PC-3 (cell line): Measurements from ENCODE around the gene UACA. TPM values are rescaled to one million over a fixed set of nuclear protein-coding genes. Genes with fewer than 3 reads are reported as not detected.
"Not testable (repeated sequence)": the region's sequence is repeated elsewhere in the genome, so short reads cannot be mapped to it uniquely, and the experiment has no call there.

Source experiments
- ATAC-seq: fragments of 200-7000 bp; cut with Tn5 transposase; 2 replicates; pipeline ENCODE4 v1.9.1; 2020; ENCODE audit warnings: mild to moderate bottlenecking, moderate library complexity
- BruUV-seq: library from RNA; stranded (reverse); fragments of 400-500 nt; replicated peaks from 2 replicates; lab custom pipeline; 2021; lab: Mats Ljungman, UMichigan
- CTCF ChIA-PET: fragments of 300-600 bp; sonication (Branson Sonifier 250); formaldehyde crosslinking; loops from one replicate; lab custom pipeline; 2022; ENCODE audit warnings: antibody characterized with exemption; lab: Charles Lee
- POLR2A ChIA-PET: fragments of 300-600 bp; sonication (Branson Sonifier 250); formaldehyde crosslinking; loops from one replicate; lab custom pipeline; 2022; ENCODE audit warnings: antibody characterized with exemption; ENCODE audit not compliant: unreplicated experiment; lab: Charles Lee
- DNase-seq: peaks from one replicate; pipeline ENCODE4 v3.0.0-alpha.2; 2015
- H2AFZ ChIP-seq: fragments of 300-600 bp; sonication (generic); 2 replicates; pipeline ENCODE4 v1.6.0; 2016; ENCODE audit warnings: antibody characterized with exemption, low read length
- H3F3A ChIP-seq: fragments of 300-600 bp; sonication (generic); one replicate; pipeline ENCODE4 v1.6.0; 2017; ENCODE audit warnings: antibody characterized with exemption, low read length, control low read depth, mild to moderate bottlenecking; ENCODE audit not compliant: unreplicated experiment
- H3K27ac ChIP-seq: fragments of 300-600 bp; sonication (generic); 2 replicates; pipeline ENCODE4 v1.5.1; 2016; ENCODE audit warnings: mild to moderate bottlenecking, low read length
- H3K27me3 ChIP-seq: fragments of 300-600 bp; sonication (generic); 2 replicates; pipeline ENCODE4 v1.6.1; 2016; ENCODE audit warnings: low read length, mixed read lengths
- H3K36me3 ChIP-seq: fragments of 300-600 bp; sonication (generic); 2 replicates; pipeline ENCODE4 v1.6.1; 2016; ENCODE audit warnings: low read depth, mixed run types, low read length, mixed read lengths
- H3K4me1 ChIP-seq: fragments of 300-600 bp; sonication (generic); 2 replicates; pipeline ENCODE4 v1.5.1; 2016; ENCODE audit warnings: low read length; ENCODE audit not compliant: insufficient read depth
- H3K4me2 ChIP-seq: fragments of 300-600 bp; sonication (generic); 2 replicates; pipeline ENCODE4 v1.6.0; 2016; ENCODE audit warnings: low read length
- H3K4me3 ChIP-seq: fragments of 300-600 bp; sonication (generic); 2 replicates; pipeline ENCODE4 v1.5.1; 2016; ENCODE audit warnings: mild to moderate bottlenecking, low read length, mixed read lengths
- H3K79me2 ChIP-seq: fragments of 300-600 bp; sonication (generic); 2 replicates; pipeline ENCODE4 v1.6.1; 2017; ENCODE audit warnings: low read length, mixed read lengths
- H3K9ac ChIP-seq: fragments of 300-600 bp; sonication (generic); 2 replicates; pipeline ENCODE4 v1.6.0; 2016; ENCODE audit warnings: mild to moderate bottlenecking, low read length
- H3K9me2 ChIP-seq: fragments of 300-600 bp; sonication (generic); replicated peaks from 2 replicates; pipeline ENCODE4 v1.6.1; 2016; ENCODE audit warnings: mixed run types, low read length, mixed read lengths
- H3K9me3 ChIP-seq: fragments of 300-600 bp; sonication (generic); 2 replicates; pipeline ENCODE4 v1.6.1; 2016; ENCODE audit warnings: low read length, mixed read lengths
- H4K20me1 ChIP-seq: fragments of 300-600 bp; sonication (generic); 2 replicates; pipeline ENCODE4 v1.6.1; 2016; ENCODE audit warnings: low read length, mixed read lengths
- EZH2 ChIP-seq: fragments of 300-600 bp; sonication (generic); IDR thresholded peaks from one replicate; pipeline ENCODE4 v1.6.1; 2017; ENCODE audit warnings: antibody characterized with exemption, mild to moderate bottlenecking, low read length; ENCODE audit not compliant: unreplicated experiment
- EZH2phosphoT487 ChIP-seq: fragments of 300-600 bp; sonication (generic); IDR thresholded peaks from 2 replicates; pipeline ENCODE4 v1.6.1; 2018; ENCODE audit warnings: mild to moderate bottlenecking, antibody characterized with exemption, low read length, borderline replicate concordance
- intact Hi-C: fragments of 100-400 bp; cut with micrococcal nuclease; formaldehyde crosslinking; loops from 2 replicates; pipeline ENCODE4 v1.9.0; 2023
- total RNA-seq: library from RNA; depleted of rRNA; stranded (reverse); fragments of >200 nt; gene quantifications from 2 replicates; pipeline ENCODE4 v1.2.3, GENCODE V29; 2014
- TF ChIP-seq, protein P1 (sequence below): fragments of 300-600 bp; sonication (generic); conservative IDR thresholded peaks from 2 replicates; pipeline ENCODE4 v1.5.1; 2017; ENCODE audit warnings: antibody characterized with exemption, low read depth, mild to moderate bottlenecking, low read length

UACA gene
- total RNA-seq, 1 experiment from 2014 or later: 21.7 TPM

DNA sequence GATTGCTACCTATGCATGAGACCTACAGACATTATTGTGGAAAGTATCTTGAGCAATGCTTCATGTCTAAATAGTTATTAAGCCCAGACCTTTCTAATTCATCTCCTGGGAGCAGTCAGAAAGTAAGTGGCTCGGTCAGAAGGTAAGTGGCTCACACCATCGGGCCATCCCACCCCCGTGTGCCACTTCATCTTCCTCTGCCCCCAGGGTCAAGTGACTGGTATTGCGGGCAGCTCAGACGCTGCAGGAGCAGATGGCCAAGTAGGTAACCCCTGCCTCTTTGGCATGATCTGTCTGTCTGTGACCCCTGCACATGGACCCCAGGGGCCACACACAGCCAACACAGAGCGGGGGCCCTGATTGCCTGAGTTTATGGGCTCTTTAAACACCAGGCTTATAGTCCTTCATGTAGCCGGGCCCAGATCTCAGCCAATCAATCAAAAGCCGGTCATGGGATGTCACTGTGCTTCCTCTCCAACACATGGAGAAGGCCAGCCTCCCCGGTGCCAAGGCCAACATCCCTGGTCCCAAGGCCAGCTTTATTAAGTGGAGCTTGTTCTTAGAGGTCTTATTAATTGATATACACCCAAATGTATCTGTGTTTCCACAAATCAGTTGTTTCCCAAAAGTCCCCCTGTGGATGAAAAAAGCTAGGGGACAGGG is 47.7 kb upstream of the UACA start:
- POLR2A ChIA-PET: interaction anchor here (0.6 kb wide), 1 partner anchor 57 kb away, joined by 13 read pairs; no protein-coding TSS in a partner anchor

DNA sequence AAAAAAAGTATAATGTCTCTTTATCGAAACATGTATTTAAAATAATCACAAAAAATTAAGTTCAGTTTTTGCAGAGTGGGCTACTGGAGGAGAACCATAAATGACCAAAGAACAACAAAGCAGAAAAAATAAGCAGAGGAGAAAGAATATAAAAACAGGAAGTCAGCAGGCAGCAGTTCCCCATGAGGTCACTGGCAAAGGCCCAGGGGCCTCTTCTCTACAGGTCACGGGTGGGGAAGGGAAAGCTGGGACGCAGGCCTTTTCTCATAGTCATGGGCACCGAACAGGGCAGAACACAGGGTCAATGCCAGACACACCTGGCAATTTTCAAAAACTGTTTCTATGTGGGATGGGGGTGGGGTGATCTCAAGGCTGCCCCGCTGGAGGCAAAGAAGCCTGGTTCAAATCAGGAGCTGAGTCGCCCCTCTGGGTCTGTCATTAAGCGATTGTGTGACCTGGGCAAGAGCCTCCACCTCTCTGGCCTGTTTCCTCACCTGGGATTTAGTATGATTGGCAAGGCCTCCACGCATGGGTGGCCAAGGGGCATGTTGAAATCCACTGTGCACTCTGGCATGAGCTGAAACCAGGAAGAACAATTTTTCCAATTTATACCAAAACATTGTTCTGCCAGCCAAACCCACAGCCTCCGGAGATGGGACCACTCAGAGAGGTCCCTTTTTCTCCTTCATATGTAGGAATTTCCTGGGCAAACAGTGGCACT is 43.8 kb upstream of the UACA start:
- TF ChIP-seq EZH2phosphoT487 (no peak), EZH2 (no peak)
- TF ChIP-seq, protein P1, sequence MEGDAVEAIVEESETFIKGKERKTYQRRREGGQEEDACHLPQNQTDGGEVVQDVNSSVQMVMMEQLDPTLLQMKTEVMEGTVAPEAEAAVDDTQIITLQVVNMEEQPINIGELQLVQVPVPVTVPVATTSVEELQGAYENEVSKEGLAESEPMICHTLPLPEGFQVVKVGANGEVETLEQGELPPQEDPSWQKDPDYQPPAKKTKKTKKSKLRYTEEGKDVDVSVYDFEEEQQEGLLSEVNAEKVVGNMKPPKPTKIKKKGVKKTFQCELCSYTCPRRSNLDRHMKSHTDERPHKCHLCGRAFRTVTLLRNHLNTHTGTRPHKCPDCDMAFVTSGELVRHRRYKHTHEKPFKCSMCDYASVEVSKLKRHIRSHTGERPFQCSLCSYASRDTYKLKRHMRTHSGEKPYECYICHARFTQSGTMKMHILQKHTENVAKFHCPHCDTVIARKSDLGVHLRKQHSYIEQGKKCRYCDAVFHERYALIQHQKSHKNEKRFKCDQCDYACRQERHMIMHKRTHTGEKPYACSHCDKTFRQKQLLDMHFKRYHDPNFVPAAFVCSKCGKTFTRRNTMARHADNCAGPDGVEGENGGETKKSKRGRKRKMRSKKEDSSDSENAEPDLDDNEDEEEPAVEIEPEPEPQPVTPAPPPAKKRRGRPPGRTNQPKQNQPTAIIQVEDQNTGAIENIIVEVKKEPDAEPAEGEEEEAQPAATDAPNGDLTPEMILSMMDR: no peak
- no peaks in the 10 kb centered on the region for H3F3A ChIP-seq
- H3K9me2 ChIP-seq: no peaks in the 10 kb centered on the region
- no peaks in the 10 kb centered on the region for H3K79me2 ChIP-seq
- H3K4me2 ChIP-seq: no peak overlapping the region
- CTCF ChIA-PET: no interaction called here
- H3K27me3 ChIP-seq: no peaks in the 10 kb centered on the region
- peaks cover 27% of the 10 kb centered on the region for H3K4me1 ChIP-seq
- no peak overlapping the region for H3K9ac ChIP-seq
- H2AFZ ChIP-seq: no peak overlapping the region
- POLR2A ChIA-PET: no interaction called here
- no peaks in the 10 kb centered on the region for H3K9me3 ChIP-seq
- BruUV-seq: no TSS peak
- H3K36me3 ChIP-seq: no peaks in the 10 kb centered on the region
- H3K27ac ChIP-seq: no peak overlapping the region
- ATAC-seq: no peak
- H4K20me1 ChIP-seq: no peaks in the 10 kb centered on the region
- DNase-seq: no peak
- no peak overlapping the region for H3K4me3 ChIP-seq
- intact Hi-C loops: no loop called here

More for the DNA sequence above, 47.7 kb upstream of the UACA start:
- Histone ChIP-seq H3K27ac (no peak overlapping the region), H2AFZ (no peak overlapping the region), H3K9me2 (no peaks in the 10 kb centered on the region), H3K9ac (no peak overlapping the region), H3K27me3 (no peaks in the 10 kb centered on the region), H3K4me2 (peak overlapping the region; percentile 80; the same call in 1 of the 2 replicates), H3K9me3 (no peaks in the 10 kb centered on the region), H3K4me1 (peaks cover 42% of the 10 kb centered on the region), H3F3A (no peaks in the 10 kb centered on the region), H3K79me2 (no peaks in the 10 kb centered on the region), H3K4me3 (no peak overlapping the region), H3K36me3 (no peaks in the 10 kb centered on the region), H4K20me1 (no peaks in the 10 kb centered on the region)
- CTCF ChIA-PET: interaction anchor here (0.8 to 1.2 kb wide), 5 partner anchors 11 to 64 kb away, joined by 4 to 12 read pairs (median 5); no protein-coding TSS in a partner anchor
- TF ChIP-seq EZH2phosphoT487: no peak
- no peak for TF ChIP-seq EZH2
- TF ChIP-seq, protein P1: no peak
- ATAC-seq (no peak), DNase-seq (no peak)
- no TSS peak for BruUV-seq
- intact Hi-C loops: loop anchor here (5.0 kb wide), 2 partner anchors 34 to 124 kb away; no protein-coding TSS in a partner anchor

DNA sequence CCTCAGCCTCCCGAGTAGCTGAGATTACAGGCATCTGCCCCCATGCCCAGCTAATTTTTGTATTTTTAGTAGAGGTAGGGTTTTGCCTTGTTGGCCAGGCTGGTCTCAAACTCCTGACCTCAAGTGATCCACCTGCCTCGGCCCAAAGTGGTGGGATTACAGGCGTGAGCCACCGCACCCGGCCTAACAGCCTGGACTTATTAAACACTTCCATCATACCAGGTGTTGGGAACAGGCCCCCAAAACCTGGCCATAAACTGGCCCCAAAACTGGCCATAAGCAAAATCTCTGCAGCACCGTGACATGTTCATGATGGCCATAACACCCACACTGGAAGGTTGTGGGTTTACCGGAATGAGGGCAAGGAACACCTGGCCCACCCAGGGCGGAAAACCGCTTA is 41.0 kb upstream of the UACA start:
- H3K79me2 ChIP-seq, H3K9ac ChIP-seq, H3K9me2 ChIP-seq, H2AFZ ChIP-seq, BruUV-seq, H3K27me3 ChIP-seq, ATAC-seq, H3F3A ChIP-seq, H3K4me3 ChIP-seq, H3K9me3 ChIP-seq, CTCF ChIA-PET, POLR2A ChIA-PET, H3K27ac ChIP-seq, H4K20me1 ChIP-seq, H3K36me3 ChIP-seq, H3K4me2 ChIP-seq, DNase-seq, intact Hi-C loops: not testable (repeated sequence)
- H3K4me1 ChIP-seq: peaks cover 28% of the 10 kb centered on the region
